Left renal pelvis (tissue), 4 donors: ENCODE results near the gene CAST. TPM values are rescaled to one million over a fixed set of nuclear protein-coding genes. Genes with fewer than 3 reads are reported as not detected.

Experiments
- DNase-seq, 4 donors: peaks; one replicate each; pipeline ENCODE4 v3.0.0-alpha.2; 2013; ENCODE audit warnings: low read depth in 4 of 4, low spot score in 3 of 4
- polyA plus RNA-seq, 4 donors: library from polyadenylated mRNA; unstranded; fragments of 120-200 nt; gene quantifications; one replicate each; pipeline ENCODE4 v1.2.1, GENCODE V29; 2013; ENCODE audit not compliant: insufficient read length in 4 of 4

CAST gene
- polyA plus RNA-seq, 4 donors, result 110 to 186 (median 155) TPM

GRCh38 chr5:96664669-96665068, 2.5 kb downstream of the CAST start:
- no peak for DNase-seq

DNA sequence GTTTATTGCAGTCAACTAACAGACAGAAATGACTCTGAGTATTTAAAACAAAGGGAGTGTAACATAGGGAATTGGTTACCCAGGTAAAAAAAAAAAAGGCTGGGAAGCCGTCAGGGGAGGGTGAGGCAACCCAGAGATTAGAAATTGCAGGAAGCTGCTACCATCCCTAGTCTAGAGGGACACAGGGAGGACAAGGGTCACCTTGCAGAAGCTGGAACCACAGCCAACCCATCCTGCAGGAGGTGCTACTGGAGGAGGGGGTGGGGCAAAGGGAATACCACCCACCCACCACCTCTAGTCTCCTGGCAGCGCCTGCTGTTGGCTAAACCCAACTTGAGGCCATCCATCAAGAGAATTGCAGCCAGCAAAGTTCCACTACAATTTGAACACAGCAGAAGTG, 6.5 kb downstream of the CAST start:
- DNase-seq, result no peak

DNA sequence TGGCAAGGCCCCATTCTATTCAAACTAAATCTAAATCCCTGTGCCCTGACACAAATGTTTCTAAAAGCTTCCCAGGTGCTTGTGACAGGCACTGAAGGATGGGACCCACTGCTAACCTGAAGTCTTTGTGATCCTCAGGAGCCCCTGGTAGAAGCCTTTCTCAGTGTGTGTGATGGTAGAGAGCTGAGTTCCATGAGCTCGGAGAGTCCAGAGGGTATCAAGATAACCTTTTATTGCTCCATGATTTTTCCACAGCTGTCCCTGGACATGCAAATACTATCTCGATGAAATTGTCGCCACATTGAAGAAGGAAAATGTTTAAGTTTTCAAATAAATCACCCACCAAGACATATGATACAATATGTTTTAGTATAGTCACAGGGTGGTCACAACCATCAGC, 7.7 kb downstream of the CAST start:
- DNase-seq, result no peak

DNA sequence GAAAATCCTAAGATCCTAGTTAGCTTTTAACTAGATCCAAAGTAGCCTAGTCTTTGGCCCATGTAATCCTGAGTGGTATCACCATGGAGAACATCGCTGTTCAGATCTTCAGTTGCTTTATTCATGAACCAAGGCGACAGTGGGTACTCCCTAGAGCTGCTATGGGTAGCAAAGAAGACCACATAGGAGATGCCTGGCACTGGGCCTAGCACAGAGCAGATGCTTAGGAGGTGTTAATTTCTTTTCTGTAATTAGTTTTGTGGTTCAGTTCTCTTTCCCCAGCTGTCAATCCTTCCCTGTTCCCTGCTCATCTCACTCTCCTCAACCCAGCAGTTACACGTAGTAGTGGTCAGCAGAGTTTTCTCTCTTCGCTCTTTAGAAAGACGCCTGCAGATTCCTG, 9.3 kb downstream of the CAST start:
- no peak for DNase-seq

DNA sequence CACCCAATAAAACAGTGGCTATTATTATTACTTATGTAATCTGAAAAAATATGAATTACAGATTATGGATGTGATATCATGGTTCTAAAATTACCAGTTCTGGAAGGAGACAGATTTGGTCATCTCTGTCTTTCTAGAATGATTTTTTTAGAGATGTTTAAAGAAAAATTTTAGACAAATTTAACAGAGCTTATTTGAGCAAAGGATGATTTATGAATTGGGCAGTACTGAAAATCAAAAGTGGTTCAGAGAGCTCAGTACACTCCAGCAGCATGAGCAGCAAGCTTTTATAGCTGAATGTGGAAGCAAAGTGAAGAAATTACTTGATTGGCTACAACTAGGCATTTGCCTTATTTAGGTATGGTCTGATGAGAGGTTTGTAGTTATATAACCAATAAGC, 11.0 kb downstream of the CAST start:
- no peak for DNase-seq

GRCh38 chr5:96675882-96676281, 13.7 kb downstream of the CAST start:
- DNase-seq, result no peak

- DNase-seq, result no peak
Measured at GRCh38 chr5:96677496-96677895, 15.3 kb downstream of the CAST start.

DNA sequence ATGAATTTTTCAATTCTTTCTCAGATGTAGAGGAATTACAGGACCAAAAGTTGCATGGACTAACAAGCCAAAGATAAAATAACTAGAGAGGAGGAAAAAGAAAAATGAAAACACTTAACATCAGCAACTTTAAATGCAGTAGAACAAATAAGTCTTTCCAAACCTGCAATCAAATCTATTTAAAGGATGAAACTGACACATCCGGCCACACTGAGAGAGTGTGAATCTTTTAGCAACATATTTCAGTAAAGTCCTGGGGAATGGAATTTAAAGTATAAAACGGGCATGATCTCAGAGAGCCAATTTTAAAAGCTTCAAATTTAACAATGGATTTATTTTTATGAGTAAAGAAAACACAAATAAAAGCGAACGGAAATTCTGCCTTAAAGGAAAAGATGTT, 17.1 kb downstream of the CAST start:
- no peak for DNase-seq

DNA sequence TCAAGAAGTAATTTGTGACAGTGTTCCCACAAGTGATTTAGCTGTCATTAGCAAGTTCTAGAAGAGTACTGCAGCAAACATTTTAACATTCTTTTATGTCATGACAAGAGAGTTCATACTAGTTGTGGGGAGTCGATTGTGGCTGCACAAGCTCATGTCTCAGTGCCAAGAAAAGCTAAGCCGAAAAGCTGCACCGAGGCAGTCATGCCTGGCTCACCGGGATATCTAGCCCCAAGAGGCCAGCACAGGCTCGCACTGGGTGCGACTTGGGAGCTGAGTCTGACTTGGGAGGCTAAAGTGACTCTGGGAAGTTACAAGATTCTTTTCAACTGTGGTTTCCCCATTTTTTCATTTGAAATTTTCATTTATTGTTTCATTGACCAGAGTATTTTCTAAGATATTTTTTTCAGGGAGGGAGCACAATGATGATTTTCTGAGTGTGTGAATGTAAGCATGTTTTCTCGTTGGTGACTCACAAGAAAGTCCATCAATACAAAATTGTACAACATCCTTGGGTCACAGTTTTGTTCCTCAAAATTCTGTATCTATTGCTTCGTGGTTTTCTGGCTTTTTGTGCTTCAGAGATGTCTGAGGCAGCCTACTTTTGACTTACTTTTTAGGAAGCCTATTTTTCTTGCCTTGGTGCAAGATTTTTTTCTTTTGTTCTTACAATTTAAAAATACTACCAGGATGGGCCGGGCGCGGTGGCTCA, 18.7 kb downstream of the CAST start:
- DNase-seq, result no peak

DNA sequence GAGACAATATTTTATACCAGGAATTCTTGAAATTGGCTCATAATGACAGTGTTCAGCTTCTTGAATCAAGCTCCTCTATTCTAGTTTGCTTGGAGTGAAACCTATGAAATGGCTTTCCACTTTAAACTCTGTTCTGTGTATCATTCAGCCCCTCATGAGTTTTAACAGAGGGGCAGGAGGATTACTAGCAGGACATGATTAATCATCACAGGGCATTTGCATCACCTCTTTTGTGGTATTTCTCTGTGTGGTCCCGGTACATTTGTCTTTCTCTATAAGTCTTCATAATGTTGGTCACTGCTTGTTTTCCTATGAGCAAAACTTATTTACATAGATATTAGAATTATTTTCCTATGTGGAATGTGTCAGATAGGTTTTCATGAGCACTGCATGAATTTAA, 21.2 kb downstream of the CAST start:
- no peak for DNase-seq

DNA sequence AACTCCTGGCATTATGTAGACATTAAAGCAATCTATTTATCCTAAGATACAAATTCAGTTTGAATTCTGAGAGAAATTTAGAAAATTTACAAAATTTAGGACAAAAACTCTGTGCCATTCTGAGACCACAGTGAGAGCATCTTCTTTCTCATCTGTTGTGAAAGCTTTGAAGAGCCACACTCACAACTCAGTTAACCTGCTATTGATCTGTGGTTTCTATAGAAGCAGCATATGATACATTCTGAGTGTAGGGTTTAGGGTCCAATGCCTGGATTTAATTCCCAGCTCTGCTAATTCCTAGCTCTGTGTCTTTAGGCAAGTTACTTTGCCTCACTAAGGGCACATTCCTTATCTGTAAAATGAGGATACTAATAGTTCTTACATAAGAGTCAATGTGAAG, 21.6 kb downstream of the CAST start:
- DNase-seq, result no peak

- DNase-seq, result no peak
Measured at GRCh38 chr5:96687080-96687479, 24.9 kb downstream of the CAST start.

GRCh38 chr5:96687812-96688453, 25.8 kb downstream of the CAST start:
- DNase-seq, result no peak

GRCh38 chr5:96690861-96691260, 28.7 kb downstream of the CAST start:
- DNase-seq, result no peak

- no peak for DNase-seq
Measured at GRCh38 chr5:96691503-96692303, 29.5 kb downstream of the CAST start.

DNA sequence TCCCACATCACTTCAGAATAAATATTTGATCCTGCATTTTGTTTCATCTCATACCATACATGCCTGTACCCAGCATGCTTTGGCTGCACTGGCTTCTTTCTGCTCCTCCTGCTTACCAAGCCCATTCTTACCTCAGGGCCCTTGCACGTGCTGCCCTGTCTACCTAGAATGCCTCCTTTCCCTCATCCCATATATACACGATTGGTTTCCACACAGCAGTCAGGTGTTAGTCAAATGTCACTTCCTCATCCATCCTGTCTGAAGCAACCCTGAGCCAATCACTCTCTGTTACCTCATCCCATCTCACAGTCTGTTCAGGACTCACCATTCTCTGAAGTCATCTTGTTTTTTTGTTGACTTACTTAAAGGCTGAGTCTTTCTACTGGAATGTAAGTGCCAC, 30.3 kb downstream of the CAST start:
- no peak for DNase-seq

GRCh38 chr5:96699186-96699820, 37.1 kb downstream of the CAST start:
- DNase-seq, result no peak

DNA sequence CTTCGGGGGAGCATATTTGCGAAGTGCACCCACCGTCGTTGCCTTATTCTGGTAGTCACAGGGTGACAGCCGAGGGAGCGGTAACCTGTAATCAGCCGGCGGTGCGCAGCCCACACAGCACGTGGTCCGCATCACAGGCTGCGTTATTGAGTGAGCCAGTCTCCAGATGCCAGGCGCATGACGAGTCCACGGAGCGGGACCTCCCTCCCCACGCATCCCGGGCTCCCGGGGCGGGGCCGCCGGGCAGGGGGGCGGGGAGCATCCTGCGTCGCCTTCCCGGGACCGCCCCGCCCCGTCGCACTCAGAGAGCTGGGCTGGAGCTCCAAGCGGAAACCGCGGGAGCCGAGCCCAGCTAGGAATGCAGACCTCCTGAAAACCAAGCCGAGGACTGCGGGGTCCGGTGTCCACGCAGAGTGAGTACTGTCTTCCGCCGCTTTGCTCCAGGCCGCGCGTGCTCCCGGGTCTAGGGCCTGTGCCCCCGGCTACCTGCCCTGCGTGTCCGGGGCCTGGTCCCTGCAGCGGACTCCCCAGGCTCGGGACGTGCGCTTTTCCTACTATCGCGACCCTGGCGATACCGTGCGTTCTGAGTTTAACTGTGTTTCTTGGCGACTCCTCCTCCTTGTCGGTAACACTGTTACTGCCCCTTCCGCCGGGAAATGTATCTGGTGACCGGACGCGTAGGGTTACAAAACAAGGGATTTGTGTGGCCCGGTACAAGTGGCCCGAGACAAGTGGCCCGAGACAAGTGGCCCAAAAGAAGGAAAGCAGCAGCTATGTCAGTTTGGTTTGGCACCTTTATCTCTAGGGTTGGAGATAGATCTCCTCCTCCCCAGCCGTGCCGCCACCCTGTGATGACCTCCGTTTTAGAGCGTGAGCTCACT, 40.6 kb downstream of the CAST start:
- peak; percentile 72 to 82 (median 78) for DNase-seq

GRCh38 chr5:96703384-96703920, 41.3 kb downstream of the CAST start:
- no peak for DNase-seq

- no peak for DNase-seq
Measured at GRCh38 chr5:96703995-96704394, 41.8 kb downstream of the CAST start.
